AG09319 (cell line): ENCODE data around the gene SLC2A4RG.

Experiments used
- DNase-seq: peaks from one replicate; pipeline ENCODE4 v3.0.0-alpha.2; 2010; ENCODE audit warnings: low read depth; ENCODE audit errors: extremely low read depth
- TF ChIP-seq, protein P1 (sequence below): IDR thresholded peaks from 2 replicates; pipeline ENCODE4 v1.5.1; 2011; ENCODE audit warnings: low read depth, mild to moderate bottlenecking, inconsistent platforms, low read length, moderate library complexity

Gene SLC2A4RG

DNA sequence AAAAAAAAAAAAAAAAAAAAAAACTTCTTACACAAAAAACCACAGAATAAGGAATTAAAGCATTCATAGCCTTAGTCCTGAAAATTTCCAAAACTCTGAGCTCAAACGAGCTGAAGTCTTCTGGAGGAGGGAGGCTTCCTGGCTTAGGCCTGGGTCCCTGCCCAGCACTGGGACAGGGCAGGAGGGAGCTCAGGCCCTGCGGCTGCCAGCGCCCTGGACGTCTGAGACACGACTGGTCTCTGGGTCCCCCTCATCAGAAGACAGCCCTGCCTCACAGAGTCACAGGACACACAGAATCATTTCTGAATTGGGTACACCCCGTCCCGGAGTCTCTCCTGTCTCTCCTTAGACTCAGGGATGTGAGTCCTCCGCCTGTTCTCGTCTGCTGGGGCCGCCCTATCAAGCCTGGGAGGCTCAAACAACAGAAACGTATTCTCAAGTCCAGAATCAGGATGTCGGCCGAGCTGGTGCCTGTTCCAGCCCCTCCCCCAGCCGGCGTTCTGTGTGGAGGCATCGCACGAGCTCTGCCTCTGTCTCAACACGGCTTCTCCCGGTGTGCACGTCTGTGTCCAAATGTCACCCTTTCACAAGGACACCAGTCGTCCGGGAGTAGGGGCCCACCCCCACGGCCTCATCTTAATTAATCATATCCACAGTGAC, 52.1 kb downstream of the SLC2A4RG start:
- TF ChIP-seq, protein P1, sequence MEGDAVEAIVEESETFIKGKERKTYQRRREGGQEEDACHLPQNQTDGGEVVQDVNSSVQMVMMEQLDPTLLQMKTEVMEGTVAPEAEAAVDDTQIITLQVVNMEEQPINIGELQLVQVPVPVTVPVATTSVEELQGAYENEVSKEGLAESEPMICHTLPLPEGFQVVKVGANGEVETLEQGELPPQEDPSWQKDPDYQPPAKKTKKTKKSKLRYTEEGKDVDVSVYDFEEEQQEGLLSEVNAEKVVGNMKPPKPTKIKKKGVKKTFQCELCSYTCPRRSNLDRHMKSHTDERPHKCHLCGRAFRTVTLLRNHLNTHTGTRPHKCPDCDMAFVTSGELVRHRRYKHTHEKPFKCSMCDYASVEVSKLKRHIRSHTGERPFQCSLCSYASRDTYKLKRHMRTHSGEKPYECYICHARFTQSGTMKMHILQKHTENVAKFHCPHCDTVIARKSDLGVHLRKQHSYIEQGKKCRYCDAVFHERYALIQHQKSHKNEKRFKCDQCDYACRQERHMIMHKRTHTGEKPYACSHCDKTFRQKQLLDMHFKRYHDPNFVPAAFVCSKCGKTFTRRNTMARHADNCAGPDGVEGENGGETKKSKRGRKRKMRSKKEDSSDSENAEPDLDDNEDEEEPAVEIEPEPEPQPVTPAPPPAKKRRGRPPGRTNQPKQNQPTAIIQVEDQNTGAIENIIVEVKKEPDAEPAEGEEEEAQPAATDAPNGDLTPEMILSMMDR, result no peak
- DNase-seq, result no peak

DNA sequence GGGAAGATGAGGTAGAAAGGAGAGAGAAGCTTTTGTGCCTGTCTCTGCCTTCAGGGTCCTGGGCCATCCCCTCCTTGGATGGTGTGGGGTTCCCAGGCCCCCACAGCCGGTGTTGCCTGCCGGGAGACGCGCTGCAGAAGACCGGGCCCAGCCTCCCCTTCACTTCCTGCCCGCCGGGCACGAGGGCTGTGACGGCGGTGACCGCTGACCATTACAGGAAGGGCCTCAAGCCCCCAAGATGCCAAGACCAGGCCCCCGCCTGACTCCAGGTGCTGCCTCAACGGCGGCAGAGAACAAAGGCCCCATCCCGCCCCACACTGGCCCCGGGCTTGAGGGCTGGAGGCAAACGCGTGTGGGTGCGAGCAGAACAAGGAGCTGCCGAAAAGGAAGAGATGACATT, 53.3 kb downstream of the SLC2A4RG start:
- TF ChIP-seq, protein P1, result no peak
- DNase-seq, result no peak
